Activated CD4-positive, alpha-beta T cell treated with anti-CD3 and anti-CD28 coated beads, Interleukin-2, amount 10 ng/mL, durations not matched to agents 24 days and 14 days (primary cell): ENCODE results near the gene COL23A1. TPM values are rescaled to one million over a fixed set of nuclear protein-coding genes. Genes with fewer than 3 reads are reported as not detected.
"Not testable (repeated sequence)": the region's sequence is repeated elsewhere in the genome, so short reads cannot be mapped to it uniquely, and the experiment has no call there.

Source experiments
- DNase-seq: peaks from one replicate; pipeline ENCODE4 v3.0.0; 2022
- H3K27ac Mint-ChIP-seq: one replicate; pipeline ENCODE4 v1.8.0; 2022; ENCODE audit warnings: mild to moderate bottlenecking, mixed read lengths
- H3K27me3 Mint-ChIP-seq: one replicate; pipeline ENCODE4 v1.8.0; 2022; ENCODE audit warnings: mixed read lengths
- H3K36me3 Mint-ChIP-seq: one replicate; pipeline ENCODE4 v1.8.0; 2022; ENCODE audit warnings: low read depth, mild to moderate bottlenecking, mixed read lengths
- H3K4me1 Mint-ChIP-seq: one replicate; pipeline ENCODE4 v1.8.0; 2021; ENCODE audit warnings: mixed read lengths
- H3K4me3 Mint-ChIP-seq: one replicate; pipeline ENCODE4 v1.8.0; 2022; ENCODE audit warnings: mild to moderate bottlenecking, moderate library complexity, mixed read lengths
- H3K9me3 Mint-ChIP-seq: one replicate; pipeline ENCODE4 v1.8.0; 2021; ENCODE audit warnings: mixed read lengths
- intact Hi-C: fragments of 100-400 bp; cut with micrococcal nuclease; formaldehyde crosslinking; loops from one replicate; pipeline ENCODE4 v1.15.1; 2023
- total RNA-seq: library from RNA; stranded (reverse); gene quantifications from 2 replicates; pipeline ENCODE4 v1.2.3, GENCODE V29; 2022

COL23A1 gene
- total RNA-seq, 1 donor from 2014 or later, result 0.07 TPM

DNA sequence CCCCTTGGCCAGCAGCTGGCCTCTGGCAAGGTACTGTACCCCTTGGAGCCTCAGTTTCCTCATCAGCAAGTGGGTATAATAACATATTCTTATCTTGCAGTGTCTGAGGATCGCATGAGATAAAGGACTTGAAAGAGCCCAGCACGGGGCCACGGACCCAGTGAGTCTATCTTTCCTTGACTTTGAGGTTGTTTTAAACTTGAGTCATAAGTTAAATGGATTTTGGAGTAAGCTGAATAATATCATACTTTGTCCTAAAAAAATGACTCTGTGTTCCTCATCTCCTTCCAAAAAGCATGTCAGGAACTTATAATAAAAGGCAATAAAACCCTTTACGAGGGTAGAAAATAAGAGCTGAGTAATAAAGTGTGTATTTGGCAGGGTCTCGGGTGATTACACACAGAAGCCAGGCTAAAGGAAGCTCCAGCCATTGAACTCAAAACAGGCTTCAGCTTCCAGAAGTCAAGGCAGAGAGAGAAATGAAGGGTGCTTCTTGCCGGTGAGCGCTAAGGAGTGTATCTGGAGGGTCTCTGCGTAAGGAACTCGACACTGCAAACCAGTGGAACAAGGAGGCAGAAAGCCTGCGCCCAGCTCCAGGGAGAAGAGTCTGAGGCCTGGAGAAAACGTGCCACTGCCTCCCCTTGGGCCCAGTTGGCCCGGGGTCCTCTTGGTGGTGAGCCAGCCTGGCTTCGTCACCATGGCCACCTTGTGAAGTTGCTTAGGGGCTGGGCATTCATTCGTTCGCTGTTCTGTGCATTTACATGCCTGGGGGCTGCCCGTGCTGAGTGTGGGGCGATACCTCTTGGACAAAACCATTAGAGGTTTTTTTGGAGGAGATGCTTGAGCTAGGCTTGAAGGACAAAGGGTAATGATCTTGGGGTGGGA lies 285.2 kb downstream of the COL23A1 start:
- Mint-ChIP-seq H3K9me3 (no peaks in the 10 kb centered on the region), H3K4me1 (no peaks in the 10 kb centered on the region), H3K27me3 (peaks cover 4% of the 10 kb centered on the region), H3K27ac (peak overlapping the region; percentile 15), H3K36me3 (no peaks in the 10 kb centered on the region), H3K4me3 (no peak overlapping the region)
- DNase-seq, result no peak
- intact Hi-C loops, result no loop called here

DNA sequence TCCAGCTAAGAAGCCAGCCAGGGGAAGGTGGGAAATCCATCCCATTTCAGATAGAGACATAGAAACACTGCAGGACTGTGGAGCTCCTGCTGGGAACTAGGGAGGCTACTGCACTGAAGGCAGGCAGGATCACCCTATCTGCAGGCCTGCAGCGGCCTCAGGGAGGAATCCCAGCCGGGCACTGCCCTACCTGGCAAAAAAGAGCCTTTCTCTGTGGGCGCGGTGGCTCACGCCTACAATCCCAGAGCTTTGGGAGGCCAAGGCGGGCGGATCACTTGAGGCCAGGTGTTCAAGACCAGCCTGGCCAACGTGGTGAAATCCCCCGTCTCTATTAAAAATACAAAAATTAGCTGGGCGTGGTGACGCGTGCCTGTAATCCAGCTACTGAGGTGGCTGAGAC lies 286.2 kb downstream of the COL23A1 start:
- Mint-ChIP-seq H3K27me3 (peaks cover 4% of the 10 kb centered on the region), H3K4me1 (no peaks in the 10 kb centered on the region), H3K9me3 (no peaks in the 10 kb centered on the region), H3K36me3 (no peaks in the 10 kb centered on the region), H3K27ac (no peak overlapping the region), H3K4me3 (no peak overlapping the region)
- intact Hi-C loops, result no loop called here
- DNase-seq, result no peak

DNA sequence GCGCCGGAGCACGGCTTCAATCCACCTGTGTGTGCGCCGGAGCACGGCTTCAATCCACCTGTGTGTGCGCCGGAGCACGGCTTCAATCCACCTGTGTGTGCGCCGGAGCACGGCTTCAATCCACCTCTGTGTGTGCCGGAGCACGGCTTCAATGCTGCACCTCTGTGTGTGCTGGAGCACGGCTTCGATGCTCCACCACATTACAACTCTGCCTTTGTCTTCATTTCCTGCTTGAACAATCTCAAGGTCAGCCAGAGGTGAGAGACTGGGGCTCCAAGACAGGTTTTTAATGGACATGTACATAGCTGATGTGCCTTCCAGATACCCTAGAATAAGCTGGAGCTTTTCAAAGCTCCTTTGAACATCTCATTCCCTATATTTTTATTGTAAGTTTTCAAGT lies 287.9 kb downstream of the COL23A1 start:
- H3K9me3 Mint-ChIP-seq, H3K36me3 Mint-ChIP-seq, intact Hi-C loops, DNase-seq, H3K4me3 Mint-ChIP-seq, H3K27ac Mint-ChIP-seq, H3K4me1 Mint-ChIP-seq, H3K27me3 Mint-ChIP-seq: not testable (repeated sequence)

DNA sequence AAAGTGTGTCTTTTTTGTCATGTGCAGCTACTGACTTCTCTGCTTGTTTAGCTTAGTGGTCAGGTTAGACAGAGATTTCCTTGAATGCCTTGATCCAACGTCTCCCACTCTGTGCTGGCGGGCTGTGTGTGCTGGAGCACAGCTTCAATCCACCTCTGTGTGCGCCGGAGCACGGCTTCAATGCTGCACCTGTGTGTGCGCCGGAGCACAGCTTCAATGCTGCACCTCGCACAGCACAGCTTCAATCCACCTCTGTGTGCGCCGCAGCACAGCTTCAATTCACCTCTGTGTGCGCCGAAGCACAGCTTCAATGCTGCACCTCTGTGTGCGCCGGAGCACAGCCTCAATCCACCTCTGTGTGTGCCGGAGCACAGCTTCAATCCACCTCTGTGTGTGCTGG lies 288.6 kb downstream of the COL23A1 start:
- H3K27me3 Mint-ChIP-seq, result peaks cover 4% of the 10 kb centered on the region
- intact Hi-C loops, result no loop called here
- no peaks in the 10 kb centered on the region for H3K4me1 Mint-ChIP-seq
- no peaks in the 10 kb centered on the region for H3K9me3 Mint-ChIP-seq
- no peaks in the 10 kb centered on the region for H3K36me3 Mint-ChIP-seq
- H3K4me3 Mint-ChIP-seq, result no peak overlapping the region
- H3K27ac Mint-ChIP-seq, result no peak overlapping the region
- DNase-seq, result no peak

DNA sequence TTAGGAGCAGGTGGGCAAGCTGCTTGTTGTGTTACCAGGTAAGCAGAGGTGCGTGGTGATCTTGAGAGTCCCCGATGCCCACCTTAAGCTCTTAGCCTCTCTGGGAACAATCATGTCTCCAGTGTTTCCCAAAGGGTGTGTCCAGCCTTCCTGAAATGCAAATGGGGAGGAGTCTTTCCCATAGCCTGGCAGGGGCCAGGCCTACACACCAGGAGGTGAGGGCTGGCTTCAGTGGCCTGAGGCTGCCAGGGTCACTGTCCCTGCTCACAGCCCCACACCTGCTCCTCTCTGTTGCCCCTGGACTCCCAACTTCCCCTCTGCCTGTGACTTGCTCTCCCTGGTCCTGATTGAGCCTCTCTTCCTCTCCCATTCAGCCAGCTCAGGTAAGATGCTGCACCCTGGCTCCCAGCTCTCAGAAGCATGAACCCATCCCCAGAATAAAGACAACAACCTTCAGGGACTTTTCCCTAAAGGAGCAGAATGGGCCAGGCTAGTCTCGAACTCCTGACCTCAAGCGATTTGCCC lies 291.8 kb downstream of the COL23A1 start:
- intact Hi-C loops, result no loop called here
- Mint-ChIP-seq H3K27me3 (peaks cover 4% of the 10 kb centered on the region), H3K9me3 (no peaks in the 10 kb centered on the region), H3K36me3 (no peaks in the 10 kb centered on the region), H3K4me1 (no peaks in the 10 kb centered on the region), H3K4me3 (no peak overlapping the region), H3K27ac (no peak overlapping the region)
- no peak for DNase-seq

DNA sequence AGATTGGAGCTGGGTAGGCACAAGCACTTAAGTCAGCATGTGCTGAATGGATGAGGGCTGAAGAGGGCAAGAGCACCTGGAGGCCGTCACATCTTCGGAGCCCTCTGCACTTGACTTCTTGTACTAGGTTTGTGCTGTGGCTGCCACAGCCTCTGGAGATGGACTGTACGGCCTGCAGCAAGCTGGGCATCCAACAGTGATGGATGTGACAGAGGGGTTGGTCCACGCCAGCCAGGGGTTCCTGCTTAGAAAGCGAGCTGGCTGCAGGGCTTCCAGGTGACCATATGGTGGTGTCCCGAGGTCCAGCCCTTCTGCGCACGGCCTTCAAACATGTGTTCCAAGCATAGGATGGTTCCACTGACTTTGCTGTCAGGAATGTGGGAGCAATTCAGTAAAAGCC lies 292.4 kb downstream of the COL23A1 start:
- Mint-ChIP-seq H3K9me3 (no peaks in the 10 kb centered on the region), H3K4me1 (no peaks in the 10 kb centered on the region), H3K27me3 (peaks cover 4% of the 10 kb centered on the region), H3K27ac (no peak overlapping the region), H3K36me3 (no peaks in the 10 kb centered on the region), H3K4me3 (no peak overlapping the region)
- intact Hi-C loops, result no loop called here
- DNase-seq, result no peak

DNA sequence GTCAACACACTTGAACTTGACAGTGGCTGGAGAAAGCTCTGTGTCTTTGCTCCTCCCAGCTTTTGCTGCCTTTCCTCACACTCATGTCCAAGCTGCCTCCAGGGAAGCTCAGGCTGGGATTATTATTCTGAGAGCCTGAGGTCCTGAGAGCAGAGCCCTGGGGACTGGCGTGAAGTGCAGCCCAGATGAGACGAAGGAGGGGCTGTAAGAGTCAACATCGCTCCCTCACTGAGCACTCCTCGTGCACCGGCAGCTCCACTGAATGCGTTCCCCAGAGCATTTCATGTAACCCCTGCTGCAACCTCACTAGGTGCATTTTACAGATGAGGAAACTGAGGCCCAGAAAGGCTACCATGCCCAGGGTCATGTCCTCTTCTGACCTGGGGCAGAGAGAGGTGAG lies 294.1 kb downstream of the COL23A1 start:
- Mint-ChIP-seq H3K4me3 (no peak overlapping the region), H3K4me1 (no peaks in the 10 kb centered on the region), H3K27me3 (peaks cover 2% of the 10 kb centered on the region), H3K27ac (no peak overlapping the region), H3K36me3 (no peaks in the 10 kb centered on the region), H3K9me3 (no peaks in the 10 kb centered on the region)
- DNase-seq, result no peak
- intact Hi-C loops, result no loop called here

DNA sequence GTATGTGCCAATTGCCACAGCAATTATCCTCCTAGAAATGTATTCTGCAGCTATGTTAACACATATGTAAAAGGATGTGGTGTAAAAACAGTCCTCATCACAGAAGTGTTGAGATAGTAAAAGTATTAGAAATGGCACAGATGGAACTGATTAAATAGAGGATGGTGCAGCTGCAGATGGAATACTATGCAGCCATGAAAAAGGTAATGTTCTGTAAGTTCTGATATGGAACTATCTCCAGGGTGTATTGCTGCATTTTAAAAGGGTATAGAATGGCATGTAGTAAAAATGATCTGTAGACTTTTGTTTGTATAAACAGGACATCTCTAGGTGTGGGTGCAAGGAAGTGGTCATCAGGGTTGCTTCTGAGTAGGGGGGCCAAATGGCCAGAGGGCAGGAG lies 294.6 kb downstream of the COL23A1 start:
- Mint-ChIP-seq H3K27me3 (no peaks in the 10 kb centered on the region), H3K4me3 (no peak overlapping the region), H3K27ac (no peak overlapping the region), H3K4me1 (no peaks in the 10 kb centered on the region), H3K9me3 (no peaks in the 10 kb centered on the region), H3K36me3 (no peaks in the 10 kb centered on the region)
- DNase-seq, result no peak
- intact Hi-C loops, result no loop called here

DNA sequence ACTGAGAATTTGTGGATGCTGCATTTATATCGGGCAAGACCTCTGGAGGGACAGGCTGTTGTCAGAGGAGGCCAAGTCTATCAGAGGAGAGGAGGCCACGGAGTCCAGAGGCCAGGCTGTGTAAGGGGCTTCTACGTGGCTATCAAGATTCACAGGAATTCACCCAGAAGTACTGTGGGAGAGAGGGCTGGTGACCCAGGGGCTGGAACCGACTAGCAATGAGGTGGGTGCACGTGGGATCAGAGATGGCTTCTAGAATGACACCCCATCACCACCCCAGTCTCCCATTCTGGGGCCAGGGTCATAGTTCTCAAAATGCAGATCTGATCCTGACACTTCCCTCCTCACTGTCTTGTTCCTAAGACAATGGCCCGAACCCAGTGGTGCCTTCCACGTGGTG lies 296.4 kb downstream of the COL23A1 start:
- intact Hi-C loops, result no loop called here
- no peak overlapping the region for H3K27ac Mint-ChIP-seq
- no peak for DNase-seq
- no peaks in the 10 kb centered on the region for H3K36me3 Mint-ChIP-seq
- H3K27me3 Mint-ChIP-seq, result no peaks in the 10 kb centered on the region
- H3K4me3 Mint-ChIP-seq, result no peak overlapping the region
- H3K4me1 Mint-ChIP-seq, result no peaks in the 10 kb centered on the region
- H3K9me3 Mint-ChIP-seq, result no peaks in the 10 kb centered on the region

DNA sequence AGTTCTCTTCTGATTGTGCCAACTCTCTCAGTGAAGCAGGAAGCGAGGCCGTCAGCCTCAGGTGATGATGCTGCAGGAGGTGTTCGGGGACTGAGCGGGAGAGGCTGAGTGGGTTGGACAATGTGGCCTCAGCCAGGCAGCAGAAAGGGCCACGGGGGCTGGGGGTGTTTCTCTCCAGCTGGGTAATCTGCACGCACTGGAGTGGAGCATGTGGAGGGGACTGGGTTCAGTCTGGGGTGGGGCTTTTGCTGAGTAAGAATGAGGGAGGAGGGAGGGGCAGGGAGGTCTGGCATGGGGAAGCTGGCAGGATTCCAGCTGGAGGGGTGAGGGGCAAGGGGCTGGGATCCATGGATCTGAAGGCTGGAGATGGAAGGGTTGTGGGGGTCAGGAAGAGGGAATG lies 296.8 kb downstream of the COL23A1 start:
- no peak for DNase-seq
- no peaks in the 10 kb centered on the region for H3K9me3 Mint-ChIP-seq
- H3K4me1 Mint-ChIP-seq, result no peaks in the 10 kb centered on the region
- no peaks in the 10 kb centered on the region for H3K27me3 Mint-ChIP-seq
- no peak overlapping the region for H3K27ac Mint-ChIP-seq
- no peaks in the 10 kb centered on the region for H3K36me3 Mint-ChIP-seq
- no peak overlapping the region for H3K4me3 Mint-ChIP-seq
- intact Hi-C loops, result no loop called here

DNA sequence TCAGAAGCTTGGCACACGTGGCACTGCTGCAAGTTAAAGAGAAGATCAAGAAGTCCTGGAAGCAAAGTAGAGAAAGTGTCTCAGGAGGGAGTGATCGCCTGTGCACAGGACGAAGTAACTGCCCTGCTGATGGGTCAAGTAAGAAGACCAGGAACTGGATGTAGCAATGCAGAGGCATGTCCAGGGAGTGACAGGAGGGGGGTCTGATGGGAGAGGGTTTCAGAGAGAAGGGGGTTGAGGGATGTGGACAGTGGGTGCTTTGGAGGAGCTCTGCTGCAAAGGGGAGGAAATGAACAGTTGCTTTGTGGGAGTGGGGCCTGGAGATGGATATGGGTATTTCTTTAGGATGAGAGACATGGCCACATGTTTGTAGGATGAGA lies 297.4 kb downstream of the COL23A1 start:
- Mint-ChIP-seq H3K27me3 (no peaks in the 10 kb centered on the region), H3K36me3 (no peaks in the 10 kb centered on the region), H3K4me3 (no peak overlapping the region), H3K27ac (no peak overlapping the region), H3K4me1 (no peaks in the 10 kb centered on the region), H3K9me3 (no peaks in the 10 kb centered on the region)
- intact Hi-C loops, result no loop called here
- no peak for DNase-seq

DNA sequence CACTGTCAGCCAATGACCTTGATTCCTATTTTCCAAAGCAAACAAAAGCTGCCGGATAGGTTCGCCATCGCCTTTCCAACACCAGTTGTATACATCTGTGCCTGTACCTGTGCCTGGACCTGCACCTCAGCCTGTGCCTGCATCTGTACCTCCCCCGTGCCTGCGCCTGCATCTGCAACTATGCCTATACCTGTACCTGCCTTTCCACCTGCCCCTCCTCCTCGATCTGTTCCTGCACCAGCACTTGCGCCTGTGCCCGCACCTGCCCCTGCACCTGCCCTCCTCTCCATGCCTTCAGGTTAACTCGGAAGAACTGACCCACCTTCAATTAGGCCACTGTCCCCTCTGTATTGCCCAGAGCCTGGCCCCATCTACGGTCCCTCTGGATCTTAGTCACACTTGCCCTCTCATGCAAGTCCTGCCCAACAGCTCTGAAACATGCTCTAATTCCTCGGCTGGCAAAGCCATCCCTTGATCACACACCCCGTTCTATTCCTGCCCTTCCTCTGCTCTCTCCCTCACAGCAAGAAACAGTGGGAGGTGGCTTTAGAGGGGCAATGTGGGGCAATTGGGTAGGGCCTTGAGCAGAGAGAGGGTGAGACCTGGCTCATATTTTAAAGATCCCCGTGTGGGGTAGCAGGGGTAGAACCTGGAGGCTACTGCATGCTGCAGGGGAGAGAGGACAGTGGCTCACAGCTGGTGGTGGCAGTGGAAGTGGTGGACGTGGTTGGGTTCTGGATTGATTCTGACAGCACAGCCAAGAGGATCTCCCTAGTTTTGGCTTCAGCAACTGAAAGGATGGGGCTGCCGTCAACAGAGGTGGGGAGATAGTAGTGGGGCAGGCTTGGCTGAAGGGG lies 298.0 kb downstream of the COL23A1 start:
- Mint-ChIP-seq H3K36me3 (no peaks in the 10 kb centered on the region), H3K27me3 (no peaks in the 10 kb centered on the region), H3K27ac (no peak overlapping the region), H3K4me1 (no peaks in the 10 kb centered on the region), H3K4me3 (no peak overlapping the region), H3K9me3 (no peaks in the 10 kb centered on the region)
- DNase-seq, result no peak
- intact Hi-C loops, result no loop called here

DNA sequence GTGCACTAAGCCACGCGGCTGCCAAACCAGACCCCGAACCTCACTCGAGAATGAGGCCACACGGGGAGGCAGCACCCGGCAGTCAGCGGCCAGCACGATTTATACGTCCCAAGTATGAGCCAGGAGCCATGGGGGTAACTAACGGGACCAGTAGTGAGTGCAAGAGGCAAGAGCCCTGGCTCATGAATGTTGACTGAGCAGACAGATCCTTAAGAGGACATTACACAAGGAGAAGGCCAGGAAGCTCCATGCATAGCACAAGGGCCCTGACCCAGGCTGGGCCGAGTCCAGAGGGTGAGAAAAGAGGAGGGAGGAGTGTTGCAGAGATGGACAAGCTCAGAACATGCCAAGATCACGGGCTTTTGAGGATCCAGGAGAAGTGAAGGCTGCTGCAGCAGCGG lies 299.0 kb downstream of the COL23A1 start:
- intact Hi-C loops, result no loop called here
- no peaks in the 10 kb centered on the region for H3K36me3 Mint-ChIP-seq
- no peak overlapping the region for H3K27ac Mint-ChIP-seq
- H3K4me3 Mint-ChIP-seq, result no peak overlapping the region
- DNase-seq, result no peak
- no peaks in the 10 kb centered on the region for H3K4me1 Mint-ChIP-seq
- no peaks in the 10 kb centered on the region for H3K27me3 Mint-ChIP-seq
- H3K9me3 Mint-ChIP-seq, result no peaks in the 10 kb centered on the region

DNA sequence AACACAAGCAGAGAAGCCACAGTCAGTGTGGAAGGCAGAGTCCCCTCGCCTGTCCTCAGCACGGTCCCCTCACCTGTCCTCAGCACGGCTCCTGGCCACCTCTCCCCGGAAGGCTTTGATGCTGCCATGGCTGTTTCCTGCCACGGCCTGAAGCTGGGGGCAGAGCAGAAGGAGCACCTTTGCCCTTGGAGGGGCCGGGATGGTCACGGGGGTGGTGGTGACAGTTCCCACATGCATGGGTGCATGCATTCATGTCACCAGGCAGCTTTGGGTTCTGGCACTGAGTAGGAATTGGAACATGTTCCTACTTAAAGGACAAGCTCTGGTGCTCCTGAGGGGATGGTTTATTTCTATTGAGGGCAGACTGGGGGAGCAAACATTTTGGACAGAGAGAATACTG lies 299.8 kb downstream of the COL23A1 start:
- no peaks in the 10 kb centered on the region for H3K27me3 Mint-ChIP-seq
- H3K27ac Mint-ChIP-seq, result no peak overlapping the region
- no peaks in the 10 kb centered on the region for H3K4me1 Mint-ChIP-seq
- H3K4me3 Mint-ChIP-seq, result no peak overlapping the region
- no peaks in the 10 kb centered on the region for H3K36me3 Mint-ChIP-seq
- H3K9me3 Mint-ChIP-seq, result no peaks in the 10 kb centered on the region
- DNase-seq, result no peak
- intact Hi-C loops, result no loop called here
